Epithelial cell of esophagus (primary cell): ENCODE data around the gene LILRA6.
"Not testable (repeated sequence)": the region's sequence is repeated elsewhere in the genome, so short reads cannot be mapped to it uniquely, and the experiment has no call there.

Experiments
- DNase-seq: peaks from one replicate; pipeline ENCODE4 v3.0.0; 2010; ENCODE audit warnings: low read depth
- H3K4me3 ChIP-seq: 2 replicates; pipeline ENCODE4 v1.5.1; 2011; ENCODE audit warnings: mild to moderate bottlenecking, low read length, control low read depth
- CTCF ChIP-seq: IDR thresholded peaks from 2 replicates; pipeline ENCODE4 v1.5.1; 2011; ENCODE audit warnings: low read depth, mild to moderate bottlenecking, low read length, control low read depth, inconsistent platforms; ENCODE audit not compliant: insufficient read depth; ENCODE audit errors: missing control alignments

Gene LILRA6

GRCh38 chr19:54245936-54246335 lies 3.3 kb upstream of the LILRA6 start:
- DNase-seq = no peak

GRCh38 chr19:54243809-54244208 lies 1.2 kb upstream of the LILRA6 start:
- DNase-seq, H3K4me3 ChIP-seq: not testable (repeated sequence)

More at GRCh38 chr19:54245936-54246335, 3.3 kb upstream of the LILRA6 start:
- TF ChIP-seq CTCF = no peak
- H3K4me3 ChIP-seq = no peak overlapping the region

- not testable (repeated sequence) for H3K4me3 ChIP-seq, DNase-seq
Measured at GRCh38 chr19:54242234-54242633, 356 bp downstream of the LILRA6 start.

- not testable (repeated sequence) for H3K4me3 ChIP-seq, DNase-seq
Measured at GRCh38 chr19:54240372-54241336, 1.9 kb downstream of the LILRA6 start.

- H3K4me3 ChIP-seq, DNase-seq: not testable (repeated sequence)
Measured at GRCh38 chr19:54239491-54240371, 2.9 kb downstream of the LILRA6 start.

- no peak for TF ChIP-seq CTCF
- no peak overlapping the region for H3K4me3 ChIP-seq
- DNase-seq = no peak
Measured at GRCh38 chr19:54233941-54234340, 8.6 kb downstream of the LILRA6 start.

- peak; percentile 85 for TF ChIP-seq CTCF
- no peak overlapping the region for H3K4me3 ChIP-seq
- DNase-seq = peak; percentile 74
Measured at GRCh38 chr19:54231077-54231931, 11.3 kb downstream of the LILRA6 start.

GRCh38 chr19:54230031-54230430 lies 12.6 kb downstream of the LILRA6 start:
- no peak for TF ChIP-seq CTCF
- no peak overlapping the region for H3K4me3 ChIP-seq
- DNase-seq = no peak
